ENCODE data around the gene UBAC2. TPM values are rescaled to one million over a fixed set of nuclear protein-coding genes. Genes with fewer than 3 reads are reported as not detected.

UBAC2 gene
- total RNA-seq, 1 experiment from 2014 or later = 45.8 TPM

DNA sequence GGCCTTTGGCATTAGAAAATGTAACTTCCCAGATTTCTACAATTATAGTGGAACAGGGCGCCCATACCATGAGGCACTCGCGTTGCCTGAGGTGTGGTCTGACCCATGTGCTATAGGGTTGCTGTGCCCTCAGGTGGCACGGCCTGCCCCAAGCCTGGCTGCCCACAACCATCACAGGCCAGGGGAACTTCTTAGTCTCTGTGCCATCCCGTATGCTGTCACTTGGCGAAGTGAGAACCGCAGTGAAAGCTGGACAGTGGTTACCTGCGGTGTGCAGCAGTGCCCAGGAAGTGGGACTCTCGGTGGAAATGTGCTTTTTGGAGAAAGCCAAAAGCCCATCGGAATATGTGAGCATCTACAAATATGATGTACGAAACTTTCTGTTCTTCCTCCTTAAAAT is 194.8 kb downstream of the UBAC2 start:
- intact Hi-C loops (cut with micrococcal nuclease; ENCODE audit: unreplicated experiment) = no loop called here
- H3K27ac ChIP-seq (ENCODE audit: low read depth, low read length, poor library complexity, severe bottlenecking) = no peak overlapping the region
- TF ChIP-seq, protein P1, sequence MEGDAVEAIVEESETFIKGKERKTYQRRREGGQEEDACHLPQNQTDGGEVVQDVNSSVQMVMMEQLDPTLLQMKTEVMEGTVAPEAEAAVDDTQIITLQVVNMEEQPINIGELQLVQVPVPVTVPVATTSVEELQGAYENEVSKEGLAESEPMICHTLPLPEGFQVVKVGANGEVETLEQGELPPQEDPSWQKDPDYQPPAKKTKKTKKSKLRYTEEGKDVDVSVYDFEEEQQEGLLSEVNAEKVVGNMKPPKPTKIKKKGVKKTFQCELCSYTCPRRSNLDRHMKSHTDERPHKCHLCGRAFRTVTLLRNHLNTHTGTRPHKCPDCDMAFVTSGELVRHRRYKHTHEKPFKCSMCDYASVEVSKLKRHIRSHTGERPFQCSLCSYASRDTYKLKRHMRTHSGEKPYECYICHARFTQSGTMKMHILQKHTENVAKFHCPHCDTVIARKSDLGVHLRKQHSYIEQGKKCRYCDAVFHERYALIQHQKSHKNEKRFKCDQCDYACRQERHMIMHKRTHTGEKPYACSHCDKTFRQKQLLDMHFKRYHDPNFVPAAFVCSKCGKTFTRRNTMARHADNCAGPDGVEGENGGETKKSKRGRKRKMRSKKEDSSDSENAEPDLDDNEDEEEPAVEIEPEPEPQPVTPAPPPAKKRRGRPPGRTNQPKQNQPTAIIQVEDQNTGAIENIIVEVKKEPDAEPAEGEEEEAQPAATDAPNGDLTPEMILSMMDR (conservative IDR thresholded peaks at IDR 0.05; ENCODE audit: low read depth, low read length) = no peak
- no peak for TF ChIP-seq EZH2 (IDR thresholded peaks at IDR 0.05; ENCODE audit: borderline replicate concordance, low read depth, low read length, poor library complexity, severe bottlenecking)
- ChIA-PET POLR2A (ENCODE audit: low non-redundant PET) (no interaction called here), CTCF (no interaction called here)
- BruUV-seq (replicated peaks) = no TSS peak
- no peaks in the 10 kb centered on the region for H3K9me3 ChIP-seq (ENCODE audit: low read depth, low read length, poor library complexity, severe bottlenecking)
- H3K4me3 ChIP-seq (ENCODE audit: low read depth, low read length, poor library complexity, severe bottlenecking) = no peak overlapping the region
- no peak for DNase-seq (ENCODE audit: low spot score)
- H3K36me3 ChIP-seq (ENCODE audit: insufficient read depth, low read length, poor library complexity, severe bottlenecking) = no peaks in the 10 kb centered on the region
- H3K4me1 ChIP-seq (ENCODE audit: insufficient read depth, low read length, poor library complexity, severe bottlenecking) = no peaks in the 10 kb centered on the region
- no peaks in the 10 kb centered on the region for H3K27me3 ChIP-seq (replicated peaks; ENCODE audit: insufficient read depth, low read depth, low read length, poor library complexity)

DNA sequence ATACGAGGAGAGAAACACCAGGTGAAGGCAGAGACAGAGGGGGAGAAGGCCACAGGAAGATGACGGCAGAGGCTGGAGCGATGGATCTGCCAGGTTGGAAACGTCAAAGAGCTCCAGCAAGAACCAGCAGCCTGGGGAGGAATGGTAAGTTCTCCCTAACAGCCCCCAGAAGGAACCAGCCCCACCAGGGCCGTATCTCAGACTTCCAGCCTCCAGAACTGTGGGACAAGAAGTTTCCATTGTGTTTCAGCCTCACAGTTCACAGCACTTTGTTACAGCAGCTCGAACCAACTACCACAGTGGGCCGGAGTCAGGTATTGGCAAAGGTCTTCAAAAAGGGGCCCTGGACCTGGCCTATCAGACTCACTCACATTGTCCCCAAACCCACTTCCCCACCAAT is 195.8 kb downstream of the UBAC2 start:
- ChIA-PET POLR2A (ENCODE audit: low non-redundant PET) (no interaction called here), CTCF (no interaction called here)
- DNase-seq (ENCODE audit: low spot score) = no peak
- H3K27me3 ChIP-seq (replicated peaks; ENCODE audit: insufficient read depth, low read depth, low read length, poor library complexity) = no peaks in the 10 kb centered on the region
- TF ChIP-seq, protein P1 (conservative IDR thresholded peaks at IDR 0.05; ENCODE audit: low read depth, low read length) = no peak
- TF ChIP-seq EZH2 (IDR thresholded peaks at IDR 0.05; ENCODE audit: borderline replicate concordance, low read depth, low read length, poor library complexity, severe bottlenecking) = no peak
- intact Hi-C loops (cut with micrococcal nuclease; ENCODE audit: unreplicated experiment) = no loop called here
- H3K36me3 ChIP-seq (ENCODE audit: insufficient read depth, low read length, poor library complexity, severe bottlenecking) = no peaks in the 10 kb centered on the region
- no peak overlapping the region for H3K27ac ChIP-seq (ENCODE audit: low read depth, low read length, poor library complexity, severe bottlenecking)
- H3K9me3 ChIP-seq (ENCODE audit: low read depth, low read length, poor library complexity, severe bottlenecking) = no peaks in the 10 kb centered on the region
- no TSS peak for BruUV-seq (replicated peaks)
- no peak overlapping the region for H3K4me3 ChIP-seq (ENCODE audit: low read depth, low read length, poor library complexity, severe bottlenecking)
- no peaks in the 10 kb centered on the region for H3K4me1 ChIP-seq (ENCODE audit: insufficient read depth, low read length, poor library complexity, severe bottlenecking)

DNA sequence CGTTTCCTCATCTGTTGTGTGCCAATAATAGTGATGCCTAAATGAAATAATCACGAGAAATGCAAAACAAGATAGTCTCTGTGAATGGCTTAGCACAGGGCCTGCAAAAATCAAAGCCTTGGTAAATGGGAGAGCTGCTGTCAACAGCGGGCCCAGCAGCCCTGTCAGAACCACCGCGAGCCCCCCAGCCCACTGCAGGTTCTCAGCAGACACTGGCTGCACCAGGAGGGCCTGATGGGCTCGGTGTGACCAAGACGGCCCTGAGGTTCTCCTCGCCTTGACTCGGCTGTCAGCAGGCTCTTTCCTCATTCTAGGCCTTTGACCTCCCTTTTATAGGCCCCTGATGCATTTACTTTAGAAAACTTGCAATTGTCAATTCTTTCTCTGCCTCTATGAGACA is 197.4 kb downstream of the UBAC2 start:
- no peak overlapping the region for H3K4me3 ChIP-seq (ENCODE audit: low read depth, low read length, poor library complexity, severe bottlenecking)
- TF ChIP-seq, protein P1 (conservative IDR thresholded peaks at IDR 0.05; ENCODE audit: low read depth, low read length) = no peak
- no peak for TF ChIP-seq EZH2 (IDR thresholded peaks at IDR 0.05; ENCODE audit: borderline replicate concordance, low read depth, low read length, poor library complexity, severe bottlenecking)
- H3K27ac ChIP-seq (ENCODE audit: low read depth, low read length, poor library complexity, severe bottlenecking) = no peak overlapping the region
- H3K9me3 ChIP-seq (ENCODE audit: low read depth, low read length, poor library complexity, severe bottlenecking) = no peaks in the 10 kb centered on the region
- DNase-seq (ENCODE audit: low spot score) = no peak
- no peaks in the 10 kb centered on the region for H3K4me1 ChIP-seq (ENCODE audit: insufficient read depth, low read length, poor library complexity, severe bottlenecking)
- no peaks in the 10 kb centered on the region for H3K36me3 ChIP-seq (ENCODE audit: insufficient read depth, low read length, poor library complexity, severe bottlenecking)
- ChIA-PET POLR2A (ENCODE audit: low non-redundant PET) (no interaction called here), CTCF (no interaction called here)
- intact Hi-C loops (cut with micrococcal nuclease; ENCODE audit: unreplicated experiment) = no loop called here
- no peaks in the 10 kb centered on the region for H3K27me3 ChIP-seq (replicated peaks; ENCODE audit: insufficient read depth, low read depth, low read length, poor library complexity)
- no TSS peak for BruUV-seq (replicated peaks)
